Activated T-helper 1 cell treated with anti-CD3 and anti-CD28 coated beads, Interleukin-12 subunit alpha, Interleukin-12 subunit beta, Interleukin-2, Interleukin-4 antibody, amounts not matched to agents 30 ng/mL and 10 ng/mL and 1 ng/mL, durations not matched to agents 14 hours and 24 hours and 36 hours (primary cell): ENCODE data around the gene SLC2A10. TPM values are rescaled to one million over a fixed set of nuclear protein-coding genes. Genes with fewer than 3 reads are reported as not detected.

Experiments used
- DNase-seq: peaks from one replicate; pipeline ENCODE4 v3.0.0; 2021; ENCODE audit warnings: low spot score
- H3K27ac Mint-ChIP-seq: one replicate; pipeline ENCODE4 v1.8.0; 2021; ENCODE audit warnings: mild to moderate bottlenecking, mixed read lengths
- H3K27me3 Mint-ChIP-seq: one replicate; pipeline ENCODE4 v1.8.0; 2022; ENCODE audit warnings: mild to moderate bottlenecking, moderate library complexity, mixed read lengths; ENCODE audit not compliant: insufficient read depth
- H3K36me3 Mint-ChIP-seq: one replicate; pipeline ENCODE4 v1.8.0; 2021; ENCODE audit warnings: low read depth, mixed read lengths
- H3K4me1 Mint-ChIP-seq: one replicate; pipeline ENCODE4 v1.8.0; 2021; ENCODE audit warnings: low read depth, mixed read lengths
- H3K4me3 Mint-ChIP-seq: one replicate; pipeline ENCODE4 v1.8.0; 2021; ENCODE audit warnings: mild to moderate bottlenecking, moderate library complexity, mixed read lengths
- H3K9me3 Mint-ChIP-seq: one replicate; pipeline ENCODE4 v1.8.0; 2021; ENCODE audit warnings: mixed read lengths
- intact Hi-C: fragments of 100-400 bp; cut with micrococcal nuclease; formaldehyde crosslinking; loops from one replicate; pipeline ENCODE4 v1.15.1; 2024
- total RNA-seq: library from RNA; stranded (reverse); gene quantifications from 2 replicates; pipeline ENCODE4 v1.2.3, GENCODE V29; 2022

The SLC2A10 gene
- total RNA-seq, 1 donor from 2014 or later: not detected

GRCh38 chr20:46740214-46740609, 30.8 kb downstream of the SLC2A10 start:
- no peak for DNase-seq
- Mint-ChIP-seq H3K4me3 (no peak overlapping the region), H3K36me3 (no peaks in the 10 kb centered on the region), H3K27me3 (peaks cover 9% of the 10 kb centered on the region), H3K27ac (no peak overlapping the region), H3K9me3 (no peaks in the 10 kb centered on the region), H3K4me1 (no peaks in the 10 kb centered on the region)
- intact Hi-C loops: no loop called here

GRCh38 chr20:46741924-46742668, 32.6 kb downstream of the SLC2A10 start:
- H3K4me3 Mint-ChIP-seq: no peak overlapping the region

GRCh38 chr20:46742669-46743045, 33.2 kb downstream of the SLC2A10 start:
- Mint-ChIP-seq H3K4me1 (no peaks in the 10 kb centered on the region), H3K36me3 (no peaks in the 10 kb centered on the region), H3K27me3 (peaks cover 14% of the 10 kb centered on the region), H3K4me3 (no peak overlapping the region), H3K27ac (no peak overlapping the region), H3K9me3 (no peaks in the 10 kb centered on the region)
- DNase-seq: no peak
- intact Hi-C loops: no loop called here

More at GRCh38 chr20:46741924-46742668, 32.6 kb downstream of the SLC2A10 start:
- DNase-seq: no peak
- no peaks in the 10 kb centered on the region for H3K9me3 Mint-ChIP-seq
- peaks cover 14% of the 10 kb centered on the region for H3K27me3 Mint-ChIP-seq
- H3K36me3 Mint-ChIP-seq: no peaks in the 10 kb centered on the region
- intact Hi-C loops: no loop called here
- H3K4me1 Mint-ChIP-seq: no peaks in the 10 kb centered on the region
- H3K27ac Mint-ChIP-seq: no peak overlapping the region

- Mint-ChIP-seq H3K27me3 (peaks cover 14% of the 10 kb centered on the region), H3K4me3 (no peak overlapping the region), H3K9me3 (no peaks in the 10 kb centered on the region), H3K36me3 (no peaks in the 10 kb centered on the region), H3K4me1 (no peaks in the 10 kb centered on the region), H3K27ac (no peak overlapping the region)
- no peak for DNase-seq
- intact Hi-C loops: no loop called here
Measured at GRCh38 chr20:46743088-46743487, 33.6 kb downstream of the SLC2A10 start.

GRCh38 chr20:46746956-46747526, 37.6 kb downstream of the SLC2A10 start:
- Mint-ChIP-seq H3K27ac (no peak overlapping the region), H3K36me3 (no peaks in the 10 kb centered on the region), H3K4me1 (no peaks in the 10 kb centered on the region), H3K27me3 (peaks cover 14% of the 10 kb centered on the region), H3K4me3 (no peak overlapping the region), H3K9me3 (no peaks in the 10 kb centered on the region)
- no peak for DNase-seq
- intact Hi-C loops: no loop called here

- Mint-ChIP-seq H3K9me3 (no peaks in the 10 kb centered on the region), H3K27me3 (peaks cover 10% of the 10 kb centered on the region), H3K36me3 (no peaks in the 10 kb centered on the region), H3K4me3 (no peak overlapping the region), H3K4me1 (peaks cover 6% of the 10 kb centered on the region), H3K27ac (no peak overlapping the region)
- intact Hi-C loops: no loop called here
- DNase-seq: no peak
Measured at GRCh38 chr20:46749147-46749546, 39.7 kb downstream of the SLC2A10 start.

GRCh38 chr20:46751856-46752255, 42.4 kb downstream of the SLC2A10 start:
- intact Hi-C loops: loop anchor here (1.0 to 10.0 kb wide), 4 partner anchors 231 to 630 kb away; no protein-coding TSS in a partner anchor
- Mint-ChIP-seq H3K4me1 (peaks cover 6% of the 10 kb centered on the region), H3K27me3 (peaks cover 6% of the 10 kb centered on the region), H3K36me3 (no peaks in the 10 kb centered on the region), H3K9me3 (no peaks in the 10 kb centered on the region), H3K27ac (no peak overlapping the region), H3K4me3 (no peak overlapping the region)
- DNase-seq: no peak

GRCh38 chr20:46752728-46753127, 43.3 kb downstream of the SLC2A10 start:
- no peak overlapping the region for H3K4me3 Mint-ChIP-seq
- no peaks in the 10 kb centered on the region for H3K9me3 Mint-ChIP-seq
- no peak overlapping the region for H3K27ac Mint-ChIP-seq
- H3K27me3 Mint-ChIP-seq: peaks cover 6% of the 10 kb centered on the region
- peak; percentile 24 for DNase-seq
- peaks cover 6% of the 10 kb centered on the region for H3K4me1 Mint-ChIP-seq
- H3K36me3 Mint-ChIP-seq: no peaks in the 10 kb centered on the region
- intact Hi-C loops: loop anchor here (1.0 to 10.0 kb wide), 4 partner anchors 232 to 630 kb away; no protein-coding TSS in a partner anchor

GRCh38 chr20:46755483-46756413, 46.3 kb downstream of the SLC2A10 start:
- H3K27ac Mint-ChIP-seq: no peak overlapping the region
- H3K9me3 Mint-ChIP-seq: no peaks in the 10 kb centered on the region
- H3K4me1 Mint-ChIP-seq: peaks cover 6% of the 10 kb centered on the region
- H3K4me3 Mint-ChIP-seq: no peak overlapping the region
- H3K27me3 Mint-ChIP-seq: peaks cover 7% of the 10 kb centered on the region
- no peaks in the 10 kb centered on the region for H3K36me3 Mint-ChIP-seq
- DNase-seq: no peak
- intact Hi-C loops: loop anchor here (10.0 kb wide), 1 partner anchor 259 kb away; no protein-coding TSS in a partner anchor

- intact Hi-C loops: loop anchor here (10.0 kb wide), 1 partner anchor 258 kb away; no protein-coding TSS in a partner anchor
- no peak for DNase-seq
- Mint-ChIP-seq H3K4me3 (no peak overlapping the region), H3K4me1 (peaks cover 6% of the 10 kb centered on the region), H3K9me3 (no peaks in the 10 kb centered on the region), H3K27me3 (peaks cover 7% of the 10 kb centered on the region), H3K36me3 (no peaks in the 10 kb centered on the region), H3K27ac (no peak overlapping the region)
Measured at GRCh38 chr20:46756419-46756818, 47.0 kb downstream of the SLC2A10 start.

- Mint-ChIP-seq H3K4me3 (no peak overlapping the region), H3K27ac (no peak overlapping the region), H3K9me3 (no peaks in the 10 kb centered on the region), H3K4me1 (peaks cover 6% of the 10 kb centered on the region), H3K36me3 (no peaks in the 10 kb centered on the region), H3K27me3 (peaks cover 7% of the 10 kb centered on the region)
- no peak for DNase-seq
- intact Hi-C loops: loop anchor here (10.0 kb wide), 1 partner anchor 258 kb away; no protein-coding TSS in a partner anchor
Measured at GRCh38 chr20:46757135-46757534, 47.7 kb downstream of the SLC2A10 start.

- Mint-ChIP-seq H3K9me3 (no peaks in the 10 kb centered on the region), H3K27me3 (peaks cover 8% of the 10 kb centered on the region), H3K36me3 (no peaks in the 10 kb centered on the region), H3K4me3 (no peak overlapping the region), H3K27ac (no peak overlapping the region), H3K4me1 (no peaks in the 10 kb centered on the region)
- DNase-seq: peak; percentile 37
- intact Hi-C loops: loop anchor here (2.0 to 10.0 kb wide), 2 partner anchors 257 to 393 kb away; no protein-coding TSS in a partner anchor
Measured at GRCh38 chr20:46757754-46758678, 48.6 kb downstream of the SLC2A10 start.
